Transverse colon (tissue), 4 donors: Measurements from ENCODE around the gene CD84. TPM values are rescaled to one million over a fixed set of nuclear protein-coding genes. Genes with fewer than 3 reads are reported as not detected.

ENCODE experiments used
- DNase-seq: peaks from one replicate; pipeline ENCODE4 v3.0.0-alpha.2; 2019
- H3K27ac ChIP-seq, 4 donors: fragments of 200-600 bp; sonication (generic); 2 replicates each; pipeline ENCODE4 v1.5.1; 2016 to 2018; ENCODE audit warnings: inconsistent platforms in 4 of 4
- H3K27me3 ChIP-seq: fragments of 200-600 bp; sonication (generic); 2 replicates; pipeline ENCODE4 v1.5.1; 2017; ENCODE audit warnings: inconsistent platforms
- H3K36me3 ChIP-seq, 4 donors: fragments of 200-600 bp; sonication (generic); 2 replicates each; pipeline ENCODE4 v1.5.1; 2017 to 2019; ENCODE audit warnings: inconsistent platforms in 4 of 4
- H3K4me1 ChIP-seq, 4 donors: fragments of 200-600 bp; sonication (generic); 2 replicates each; pipeline ENCODE4 v1.5.1; 2017 to 2020; ENCODE audit warnings: inconsistent platforms in 4 of 4
- H3K4me3 ChIP-seq, 4 donors: fragments of 200-600 bp; sonication (generic); 1 replicate in 1 of 4; 2 replicates in 3 of 4; pipeline versions ENCODE4 v1.5.1 to v1.6.1; 2017 to 2019; ENCODE audit warnings: inconsistent platforms in 4 of 4
- H3K9me3 ChIP-seq, 2 donors: fragments of 200-600 bp; sonication (generic); 2 replicates each; pipeline ENCODE4 v1.5.1; 2017 to 2019; ENCODE audit warnings: inconsistent platforms in 2 of 2
- EP300 ChIP-seq: sonication (generic); formaldehyde crosslinking; IDR thresholded peaks from one replicate; pipeline ENCODE4 v1.6.1; 2017; ENCODE audit warnings: antibody characterized with exemption, low read depth
- POLR2A ChIP-seq: fragments of 450-650 bp; IDR thresholded peaks from one replicate; pipeline ENCODE4 v1.6.1; 2016; ENCODE audit warnings: antibody characterized with exemption, mild to moderate bottlenecking, moderate library complexity
- POLR2AphosphoS5 ChIP-seq, 3 donors: sonication (generic); formaldehyde crosslinking; IDR thresholded peaks; one replicate each; pipeline ENCODE4 v1.6.1; 2016; ENCODE audit warnings: antibody characterized with exemption in 3 of 3
- WGBS, 2 donors: methylation state at CpG; one replicate each; pipeline ENCODE4 v1.1.5; 2018; ENCODE audit warnings: low coverage in 1 of 2; 5-methylcytosine and 5-hydroxymethylcytosine counted together
- in situ Hi-C, 4 donors: fragments of 200-750 bp; cut with MboI; loops; one replicate each; pipeline versions ENCODE4 v1.15.0 to v1.15.1; 2017; ENCODE audit warnings: low sequenced_read_pairs in 3 of 4, low pct_ligation_motif_present in 1 of 4, low pct_unique_long_range_greater_than_20kb in 1 of 4
- intact Hi-C: fragments of 100-400 bp; cut with DNase I; formaldehyde crosslinking; loops from one replicate; pipeline ENCODE4 v1.15.1; 2023; ENCODE audit warnings: low total_unique reads
- total RNA-seq, 4 donors: library from RNA; depleted of rRNA; stranded (reverse); fragments of >200 nt; gene quantifications; one replicate each; pipeline ENCODE4 v1.1.0, GENCODE V29; 2016
- TF ChIP-seq, protein P1 (sequence below), 5 experiments: fragments of 200-600 bp in 3 of 5; fragments of 450-650 bp in 2 of 5; sonication (generic) in 3 of 5; IDR thresholded peaks; 1 replicate in 2 of 5; 2 replicates in 3 of 5; pipeline ENCODE4 v1.5.1; 2016 to 2017; ENCODE audit warnings: antibody characterized with exemption in 5 of 5, inconsistent platforms in 3 of 5, mild to moderate bottlenecking in 2 of 5, moderate library complexity in 1 of 5

Gene CD84
- total RNA-seq, 4 donors from 2014 or later = 1.4 to 8.6 (median 5.8) TPM

DNA sequence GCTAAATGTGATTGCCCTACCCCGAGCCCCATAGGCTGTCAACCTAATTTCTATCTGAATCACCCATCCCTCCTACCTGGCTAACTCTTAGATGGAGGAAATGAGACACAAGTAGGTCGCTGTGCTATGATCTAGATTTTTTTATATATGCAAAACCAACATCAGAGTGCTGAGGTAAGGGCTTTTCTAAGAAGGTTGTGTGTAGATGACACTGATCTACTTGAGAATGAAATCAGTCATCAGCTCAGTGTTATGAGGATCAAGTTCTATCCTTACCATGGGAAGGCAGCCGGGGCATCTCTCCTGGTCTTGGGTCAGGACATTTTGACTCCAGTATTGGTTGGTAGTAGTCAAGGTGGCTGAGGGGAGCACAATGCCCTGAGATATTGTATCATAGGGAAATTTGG lies 43.9 kb upstream of the CD84 start:
- Histone ChIP-seq H3K36me3 (no peaks in the 10 kb centered on the region), H3K27ac (peak overlapping the region in 2 of 4 donors; percentile 1 to 23), H3K27me3 (no peaks in the 10 kb centered on the region), H3K4me3 (no peak overlapping the region), H3K4me1 (peaks cover 0 to 8% (median 0%) of the 10 kb centered on the region in 4 donors), H3K9me3 (no peaks in the 10 kb centered on the region)
- no peak for DNase-seq
- in situ Hi-C loops = loop anchor here in 1 of 4 donors (25.0 kb wide), 1 partner anchor 186 kb away; no protein-coding TSS in a partner anchor
- TF ChIP-seq, protein P1, sequence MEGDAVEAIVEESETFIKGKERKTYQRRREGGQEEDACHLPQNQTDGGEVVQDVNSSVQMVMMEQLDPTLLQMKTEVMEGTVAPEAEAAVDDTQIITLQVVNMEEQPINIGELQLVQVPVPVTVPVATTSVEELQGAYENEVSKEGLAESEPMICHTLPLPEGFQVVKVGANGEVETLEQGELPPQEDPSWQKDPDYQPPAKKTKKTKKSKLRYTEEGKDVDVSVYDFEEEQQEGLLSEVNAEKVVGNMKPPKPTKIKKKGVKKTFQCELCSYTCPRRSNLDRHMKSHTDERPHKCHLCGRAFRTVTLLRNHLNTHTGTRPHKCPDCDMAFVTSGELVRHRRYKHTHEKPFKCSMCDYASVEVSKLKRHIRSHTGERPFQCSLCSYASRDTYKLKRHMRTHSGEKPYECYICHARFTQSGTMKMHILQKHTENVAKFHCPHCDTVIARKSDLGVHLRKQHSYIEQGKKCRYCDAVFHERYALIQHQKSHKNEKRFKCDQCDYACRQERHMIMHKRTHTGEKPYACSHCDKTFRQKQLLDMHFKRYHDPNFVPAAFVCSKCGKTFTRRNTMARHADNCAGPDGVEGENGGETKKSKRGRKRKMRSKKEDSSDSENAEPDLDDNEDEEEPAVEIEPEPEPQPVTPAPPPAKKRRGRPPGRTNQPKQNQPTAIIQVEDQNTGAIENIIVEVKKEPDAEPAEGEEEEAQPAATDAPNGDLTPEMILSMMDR (IDR thresholded peaks at IDR 0.05) = no peak
- 73 to 78% methylated on average over 1 to 3 of the region's 3 CpGs for WGBS, 2 donors
- intact Hi-C loops = no loop called here

DNA sequence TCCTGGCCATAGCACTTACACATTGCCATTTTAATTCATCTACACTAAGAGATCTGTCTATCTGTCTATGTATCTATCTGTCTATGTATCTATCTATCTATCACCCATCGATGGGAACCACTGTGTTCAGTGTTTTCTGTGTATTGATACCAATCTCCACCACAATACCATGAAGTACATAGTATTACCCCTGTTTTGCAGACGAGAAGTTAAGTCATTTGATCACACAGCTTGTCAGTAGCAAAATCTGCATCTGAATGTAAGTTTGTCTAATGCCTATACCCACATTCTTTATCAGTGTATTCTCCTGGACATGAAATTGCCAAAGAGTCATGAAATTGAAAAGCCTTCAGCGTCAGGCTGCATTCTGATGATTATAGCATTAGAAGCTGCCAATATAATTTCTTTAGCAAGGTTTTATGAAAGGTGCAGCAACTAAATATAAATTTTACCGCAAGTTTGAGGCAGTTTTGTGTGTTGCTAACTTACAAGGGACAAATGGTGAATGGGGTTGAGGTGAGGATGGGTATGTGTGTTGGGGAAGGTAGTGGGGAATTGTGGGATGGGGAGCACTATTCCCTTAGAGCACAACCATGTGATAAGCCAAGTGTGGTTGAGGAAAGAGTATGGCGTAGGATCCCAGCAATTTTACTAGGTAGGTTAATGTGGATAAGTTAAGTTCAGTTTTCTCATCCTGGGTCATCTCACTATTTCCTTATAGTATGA lies 43.4 kb upstream of the CD84 start:
- Histone ChIP-seq H3K9me3 (no peaks in the 10 kb centered on the region), H3K36me3 (no peaks in the 10 kb centered on the region), H3K27ac (no peak overlapping the region), H3K27me3 (no peaks in the 10 kb centered on the region), H3K4me1 (peaks cover 0 to 8% (median 0%) of the 10 kb centered on the region in 4 donors), H3K4me3 (no peak overlapping the region)
- WGBS, 2 donors = 83 to 86% methylated on average over 3 to 5 of the region's 5 CpGs
- intact Hi-C loops = no loop called here
- in situ Hi-C loops = loop anchor here in 1 of 4 donors (25.0 kb wide), 1 partner anchor 185 kb away; no protein-coding TSS in a partner anchor
- TF ChIP-seq POLR2A (no peak), POLR2AphosphoS5 (IDR thresholded peaks at IDR 0.05) (no peak), EP300 (no peak)
- TF ChIP-seq, protein P1 (IDR thresholded peaks at IDR 0.05) = no peak
- no peak for DNase-seq

GRCh38 chr1:160621633-160622413 lies 42.5 kb upstream of the CD84 start:
- Histone ChIP-seq H3K9me3 (no peaks in the 10 kb centered on the region), H3K4me3 (no peak overlapping the region), H3K36me3 (no peaks in the 10 kb centered on the region), H3K27me3 (no peaks in the 10 kb centered on the region), H3K4me1 (peaks cover 0 to 8% (median 0%) of the 10 kb centered on the region in 4 donors), H3K27ac (peak overlapping the region in 1 of 4 donors; percentile 30)
- 67 to 80% methylated on average over 6 to 8 of the region's 8 CpGs for WGBS, 2 donors
- no peak for TF ChIP-seq POLR2AphosphoS5 (IDR thresholded peaks at IDR 0.05)
- TF ChIP-seq, protein P1 (IDR thresholded peaks at IDR 0.05) = no peak
- TF ChIP-seq POLR2A = no peak
- no peak for TF ChIP-seq EP300
- in situ Hi-C loops = loop anchor here in 1 of 4 donors (25.0 kb wide), 1 partner anchor 185 kb away; no protein-coding TSS in a partner anchor
- no peak for DNase-seq
- intact Hi-C loops = no loop called here

DNA sequence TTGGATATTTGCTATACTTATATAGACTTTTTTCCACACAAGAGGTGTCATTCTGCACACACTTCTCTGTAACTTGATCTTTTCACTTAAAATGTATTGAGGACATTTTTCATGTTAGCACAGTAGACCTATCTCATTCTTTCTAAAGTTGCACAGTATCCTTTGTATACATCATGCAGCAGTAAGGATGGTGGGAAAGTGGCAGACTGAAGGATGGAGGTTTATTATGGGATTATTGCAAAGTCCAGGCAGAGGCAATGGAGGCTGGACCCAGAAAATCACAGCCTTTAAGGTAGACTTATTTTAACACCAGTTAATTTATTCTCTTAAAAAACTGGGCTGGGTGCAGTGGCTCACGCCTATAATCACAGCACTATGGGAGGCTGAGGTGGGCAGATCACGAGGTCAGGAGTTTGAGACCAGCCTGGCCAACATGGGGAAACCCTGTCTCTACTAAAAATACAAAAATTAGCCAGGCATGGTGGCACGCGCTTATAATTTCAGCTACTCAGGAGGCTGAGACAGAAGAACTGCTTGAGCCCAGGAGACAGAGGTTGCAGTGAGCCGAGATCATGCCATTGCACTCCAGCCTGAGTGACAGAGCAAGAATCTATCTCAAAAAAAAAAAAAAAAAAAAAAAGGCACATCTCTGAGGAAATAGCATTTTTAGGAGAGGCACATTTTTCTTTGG lies 41.8 kb upstream of the CD84 start:
- no peak for DNase-seq
- WGBS, 2 donors = 86% methylated on average over 5 of the region's 5 CpGs; no CpG with 5 or more reads in 1 of the 2 donors
- intact Hi-C loops = no loop called here
- Histone ChIP-seq H3K4me1 (peaks cover 0 to 5% (median 0%) of the 10 kb centered on the region in 4 donors), H3K4me3 (no peak overlapping the region), H3K27me3 (no peaks in the 10 kb centered on the region), H3K27ac (no peak overlapping the region), H3K9me3 (no peaks in the 10 kb centered on the region), H3K36me3 (no peaks in the 10 kb centered on the region)
- TF ChIP-seq POLR2AphosphoS5 (IDR thresholded peaks at IDR 0.05) (no peak), POLR2A (no peak), EP300 (no peak)
- TF ChIP-seq, protein P1 (IDR thresholded peaks at IDR 0.05) = no peak
- in situ Hi-C loops = loop anchor here in 1 of 4 donors (25.0 kb wide), 1 partner anchor 184 kb away; no protein-coding TSS in a partner anchor
